Ureter (tissue), 1 donor: ENCODE data around the gene PSMF1. TPM values are rescaled to one million over a fixed set of nuclear protein-coding genes. Genes with fewer than 3 reads are reported as not detected.
A peak's percentile ranks its signal among the peaks of the same experiment; 100 is the strongest.
"Not testable (repeated sequence)": the region's sequence is repeated elsewhere in the genome, so short reads cannot be mapped to it uniquely, and the experiment has no call there.

Experiments
- DNase-seq: peaks from one replicate; pipeline ENCODE4 v3.0.0-alpha.2; 2020; ENCODE audit warnings: low spot score
- total RNA-seq: library from RNA; stranded (reverse); gene quantifications from one replicate; pipeline ENCODE4 v1.2.4, GENCODE V29; 2023
- donor health status: DM: yes; HTN: yes; CAD: no.

Gene PSMF1
- total RNA-seq, 1 donor from 2014 or later, result 184 TPM

GRCh38 chr20:1122388-1123315 is 4.2 kb downstream of the PSMF1 start:
- DNase-seq, result peak; percentile 71

GRCh38 chr20:1123666-1124065 is 5.3 kb downstream of the PSMF1 start:
- no peak for DNase-seq

- DNase-seq, result no peak
Observed at GRCh38 chr20:1124421-1124820, 6.0 kb downstream of the PSMF1 start.

- DNase-seq, result no peak
Observed at GRCh38 chr20:1125277-1125676, 6.9 kb downstream of the PSMF1 start.

- DNase-seq, result no peak
Observed at GRCh38 chr20:1127840-1128239, 9.4 kb downstream of the PSMF1 start.

GRCh38 chr20:1130058-1130694 is 11.8 kb downstream of the PSMF1 start:
- no peak for DNase-seq

GRCh38 chr20:1130847-1131246 is 12.4 kb downstream of the PSMF1 start:
- DNase-seq, result no peak

GRCh38 chr20:1131354-1131753 is 13.0 kb downstream of the PSMF1 start:
- DNase-seq, result no peak

GRCh38 chr20:1134355-1134754 is 16.0 kb downstream of the PSMF1 start:
- DNase-seq, result no peak

GRCh38 chr20:1134836-1135235 is 16.4 kb downstream of the PSMF1 start:
- DNase-seq, result no peak

GRCh38 chr20:1137236-1137635 is 18.8 kb downstream of the PSMF1 start:
- no peak for DNase-seq

- DNase-seq, result no peak
Observed at GRCh38 chr20:1144401-1145172, 26.2 kb downstream of the PSMF1 start.

GRCh38 chr20:1146957-1147356 is 28.6 kb downstream of the PSMF1 start:
- no peak for DNase-seq

- DNase-seq, result not testable (repeated sequence)
Observed at GRCh38 chr20:1149812-1150211, 31.4 kb downstream of the PSMF1 start.

- DNase-seq, result no peak
Observed at GRCh38 chr20:1150218-1150617, 31.8 kb downstream of the PSMF1 start.

- DNase-seq, result no peak
Observed at GRCh38 chr20:1150968-1151367, 32.6 kb downstream of the PSMF1 start.

- no peak for DNase-seq
Observed at GRCh38 chr20:1154226-1154625, 35.8 kb downstream of the PSMF1 start.

GRCh38 chr20:1154691-1155090 is 36.3 kb downstream of the PSMF1 start:
- no peak for DNase-seq

- DNase-seq, result no peak
Observed at GRCh38 chr20:1155342-1155741, 36.9 kb downstream of the PSMF1 start.

GRCh38 chr20:1160496-1160895 is 42.1 kb downstream of the PSMF1 start:
- DNase-seq, result no peak

GRCh38 chr20:1160991-1161390 is 42.6 kb downstream of the PSMF1 start:
- DNase-seq, result no peak

GRCh38 chr20:1163105-1163504 is 44.7 kb downstream of the PSMF1 start:
- DNase-seq, result no peak
